GM23248 (cell line): ENCODE measurements around the gene GFAP.

Source experiments
- EZH2 ChIP-seq: fragments of 200-600 bp; sonication (generic); IDR thresholded peaks from 2 replicates; pipeline ENCODE4 v1.6.1; 2018; ENCODE audit warnings: antibody characterized with exemption, mild to moderate bottlenecking; ENCODE audit not compliant: insufficient read depth, poor library complexity, severe bottlenecking
- EZH2phosphoT487 ChIP-seq: fragments of 200-600 bp; sonication (generic); IDR thresholded peaks from 2 replicates; pipeline ENCODE4 v1.6.1; 2018; ENCODE audit warnings: antibody characterized with exemption, moderate library complexity, mild to moderate bottlenecking, low read depth; ENCODE audit not compliant: insufficient read depth

- no peak for TF ChIP-seq EZH2
- TF ChIP-seq EZH2phosphoT487 = no peak
Observed at GRCh38 chr17:44922746-44923470, 7.6 kb upstream of the GFAP start.
